ENCODE data around the gene UGT1A9. TPM values are rescaled to one million over a fixed set of nuclear protein-coding genes. Genes with fewer than 3 reads are reported as not detected.

The UGT1A9 gene
- total and polyA plus RNA-seq, 2 of the 4 experiments (the other 2 are of a cell fraction) = not detected

GRCh38 chr2:233810385-233810784, 138.7 kb downstream of the UGT1A9 start:
- CTCF ChIA-PET = no interaction called here
- intact Hi-C loops (cut with micrococcal nuclease) (no loop called here), dilution Hi-C loops (cut with HindIII; ENCODE audit: low sequenced_read_pairs, unreplicated experiment) (no loop called here), in situ Hi-C loops (cut with MboI; ENCODE audit: low sequenced_read_pairs) (no loop called here)
- Histone ChIP-seq H4K5ac (ENCODE audit: low read depth, low read length) (no peak overlapping the region), H3K36me3 (ENCODE audit: control insufficient read depth, insufficient read depth, low read length) (no peaks in the 10 kb centered on the region), H3K56ac (ENCODE audit: extremely low read depth, insufficient read depth, low read length) (no peak overlapping the region), H3K4ac (ENCODE audit: low read depth, low read length) (no peak overlapping the region), H3K14ac (replicated peaks; ENCODE audit: low read depth, low read length) (no peak overlapping the region; the same call in 1 of the 2 replicates), H3K9ac (ENCODE audit: low read depth, low read length) (no peak overlapping the region), H3K4me3 (ENCODE audit: insufficient read depth, low read depth, low read length) (no peak overlapping the region), H2BK15ac (ENCODE audit: low read depth, low read length) (no peak overlapping the region), H2BK5ac (ENCODE audit: low read depth, low read length, poor library complexity, severe bottlenecking) (no peak overlapping the region), H3K18ac (ENCODE audit: low read depth, low read length) (no peak overlapping the region), H2AK5ac (ENCODE audit: low read depth, low read length) (no peak overlapping the region), H3K4me2 (ENCODE audit: low read depth, low read length) (no peak overlapping the region), H4K91ac (ENCODE audit: insufficient read depth, low read depth, low read length) (no peak overlapping the region), H3K27ac (ENCODE audit: insufficient read depth, low read length) (no peak overlapping the region), H2AFZ (replicated peaks; ENCODE audit: low read length, poor library complexity) (no peak overlapping the region), H2AK9ac (replicated peaks; ENCODE audit: low read depth, low read length, poor library complexity) (no peak overlapping the region), H3K79me1 (ENCODE audit: low read depth in 1 of 2, low read length in 2 of 2) (no peaks in the 10 kb centered on the region), H2BK120ac (ENCODE audit: low read depth, low read length) (no peak overlapping the region), H3K23ac (ENCODE audit: low read depth, low read length) (no peak overlapping the region), H4K20me1 (ENCODE audit: insufficient read depth, low read length) (no peaks in the 10 kb centered on the region), H3K4me1 (ENCODE audit: control insufficient read depth, insufficient read depth, low read length) (no peaks in the 10 kb centered on the region), H4K8ac (ENCODE audit: low read depth in 2 of 2, low read length in 2 of 2) (no peak overlapping the region), H2BK20ac (ENCODE audit: low read depth, low read length) (no peak overlapping the region), H3K27me3 (ENCODE audit: control insufficient read depth, insufficient read depth, low read length) (peaks cover 27% of the 10 kb centered on the region), H3K9me1 (ENCODE audit: insufficient read depth, low read length) (no peaks in the 10 kb centered on the region), H3K9me3 (ENCODE audit: control insufficient read depth, insufficient read depth, low read length) (no peaks in the 10 kb centered on the region)
- no peak for ATAC-seq (ENCODE audit: low read depth)
- no peak for TF ChIP-seq MXI1 (IDR thresholded peaks at IDR 0.05; ENCODE audit: borderline replicate concordance, low read depth, low read length)
- no peak for TF ChIP-seq POLR2A (IDR thresholded peaks at IDR 0.05; ENCODE audit: low read depth, low read length)
- TF ChIP-seq BHLHE40 (IDR thresholded peaks at IDR 0.05; ENCODE audit: low read depth, low read length) = no peak
- TF ChIP-seq FOS (IDR thresholded peaks at IDR 0.05; ENCODE audit: low read depth, low read length) = no peak
- no peak for TF ChIP-seq CHD1 (IDR thresholded peaks at IDR 0.05; ENCODE audit: low read depth, low read length)
- no peak for TF ChIP-seq RFX5 (IDR thresholded peaks at IDR 0.05; ENCODE audit: low read depth, low read length)
- no peak for TF ChIP-seq NFE2L2 (IDR thresholded peaks at IDR 0.05; ENCODE audit: low read depth, low read length)
- TF ChIP-seq CTCF (conservative IDR thresholded peaks at IDR 0.05; ENCODE audit: low read depth, low read length) = no peak
- TF ChIP-seq RAD21 (IDR thresholded peaks at IDR 0.05; ENCODE audit: low read length) = no peak
- no peak for TF ChIP-seq SMC3 (IDR thresholded peaks at IDR 0.05; ENCODE audit: low read depth, low read length)
- TF ChIP-seq MAZ (IDR thresholded peaks at IDR 0.05; ENCODE audit: borderline replicate concordance, low read depth, low read length) = no peak
- TF ChIP-seq USF2 (IDR thresholded peaks at IDR 0.05; ENCODE audit: low read depth, low read length) = no peak
- TF ChIP-seq RCOR1 (IDR thresholded peaks at IDR 0.05; ENCODE audit: insufficient replicate concordance, low read length) = no peak
- no peak for TF ChIP-seq MAFK (IDR thresholded peaks at IDR 0.05; ENCODE audit: low read depth, low read length)
- TF ChIP-seq CEBPB (IDR thresholded peaks at IDR 0.05; ENCODE audit: low read depth, low read length) = no peak
- TF ChIP-seq ELK1 (IDR thresholded peaks at IDR 0.05; ENCODE audit: borderline replicate concordance, low read depth, low read length) = no peak
- BruUV-seq (replicated peaks) = no TSS peak
- POLR2A ChIA-PET (ENCODE audit: unreplicated experiment) = no interaction called here
- WGBS, 2 experiments (ENCODE audit: extremely low coverage in 2 of 2, insufficient read length in 1 of 2) = no CpG with 5 or more reads among the region's 6 CpGs
- no peak for DNase-seq
